GDM1 (cell line): ENCODE measurements around the gene ALDH1L1.

Experiments used
- DNase-seq: peaks from one replicate; lab custom pipeline; 2025; lab: John Stamatoyannopoulos, UW

The ALDH1L1 gene

DNA sequence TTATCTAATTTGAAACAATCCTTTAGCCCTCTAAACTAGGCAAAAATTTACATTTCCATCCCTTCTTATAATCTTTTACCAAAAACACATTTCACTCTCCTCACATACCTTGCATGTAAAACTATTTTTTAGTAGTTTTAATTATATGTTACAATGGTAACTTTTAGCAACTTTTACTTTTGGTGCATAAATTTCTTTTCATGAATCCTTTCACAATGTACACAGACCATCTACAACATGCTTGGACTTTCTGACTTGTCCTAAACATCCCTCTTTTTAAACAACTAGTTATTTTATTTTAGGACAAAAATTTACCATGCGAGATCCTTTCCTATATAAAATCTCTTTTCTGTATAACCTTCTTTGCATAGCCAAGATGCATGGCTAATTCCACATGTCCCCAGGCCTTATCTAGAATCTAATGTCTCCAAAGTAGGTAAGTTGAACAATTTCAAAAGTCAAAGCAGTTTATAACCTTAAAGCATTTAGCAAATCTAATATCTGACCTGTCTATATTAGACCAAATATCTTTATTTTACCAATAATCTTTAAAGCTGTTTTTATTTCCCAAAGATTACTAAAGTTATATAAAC lies 14.4 kb upstream of the ALDH1L1 start:
- no peak for DNase-seq

DNA sequence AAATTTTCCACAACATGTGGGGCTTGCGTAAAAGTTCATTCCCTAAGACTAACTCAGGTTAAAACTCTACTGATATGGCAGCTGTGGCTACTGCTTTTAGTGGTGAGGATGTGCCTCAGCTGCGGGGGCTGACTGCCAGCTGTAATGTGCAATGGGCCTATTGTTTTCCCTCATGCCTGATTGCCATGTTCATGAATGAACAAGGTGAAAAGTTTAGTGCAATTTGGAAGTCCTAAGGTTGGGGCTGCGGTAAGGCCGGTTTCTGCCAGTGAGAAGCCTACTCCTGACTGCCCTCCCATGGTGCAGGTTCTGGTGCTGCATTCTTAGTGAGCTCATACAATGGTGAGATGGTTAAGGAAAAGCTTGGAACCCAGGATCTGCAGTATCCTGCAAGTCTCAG lies 10.9 kb upstream of the ALDH1L1 start:
- no peak for DNase-seq

- DNase-seq = no peak
Measured at GRCh38 chr3:126187920-126188319, 7.5 kb upstream of the ALDH1L1 start.

DNA sequence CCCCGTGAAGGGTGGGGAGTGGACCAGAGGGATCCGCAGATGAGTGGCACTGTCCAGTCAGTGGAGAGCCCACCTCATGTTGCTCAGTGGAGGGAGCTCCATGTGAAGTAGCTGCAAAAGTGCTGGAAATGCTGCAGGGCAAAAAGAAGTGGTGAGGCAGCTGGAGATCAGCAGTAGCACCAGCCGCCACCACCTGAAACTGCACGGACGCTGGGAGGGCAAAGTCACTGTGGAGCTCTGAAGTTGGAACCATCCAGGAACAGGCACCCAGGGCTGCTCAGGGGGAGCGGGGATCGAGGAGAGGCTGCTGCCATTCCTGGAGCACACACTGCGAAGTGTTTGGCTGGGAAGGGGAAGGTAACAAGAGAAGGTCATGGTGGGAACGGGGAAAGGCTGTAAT lies 6.4 kb upstream of the ALDH1L1 start:
- DNase-seq = no peak

DNA sequence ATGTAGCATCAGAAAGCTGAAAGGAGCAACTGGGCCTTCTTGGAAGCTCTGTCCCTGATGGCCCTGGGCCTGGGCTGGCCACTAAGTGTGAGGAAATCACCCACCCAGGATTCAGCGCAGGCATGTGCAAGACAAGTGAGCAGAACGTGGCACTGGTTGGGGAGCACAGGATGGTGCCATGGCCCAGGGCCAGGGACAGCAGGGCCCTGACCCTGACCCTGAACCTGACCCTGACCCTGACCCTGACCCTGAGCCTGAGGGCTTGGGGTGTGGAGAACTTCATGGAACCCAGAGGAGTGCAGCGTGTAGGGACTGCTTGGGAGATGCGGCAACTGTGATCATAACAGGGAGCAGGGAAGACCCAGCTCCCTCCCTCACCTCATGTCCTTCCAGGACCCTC lies 5.9 kb upstream of the ALDH1L1 start:
- DNase-seq = no peak

DNA sequence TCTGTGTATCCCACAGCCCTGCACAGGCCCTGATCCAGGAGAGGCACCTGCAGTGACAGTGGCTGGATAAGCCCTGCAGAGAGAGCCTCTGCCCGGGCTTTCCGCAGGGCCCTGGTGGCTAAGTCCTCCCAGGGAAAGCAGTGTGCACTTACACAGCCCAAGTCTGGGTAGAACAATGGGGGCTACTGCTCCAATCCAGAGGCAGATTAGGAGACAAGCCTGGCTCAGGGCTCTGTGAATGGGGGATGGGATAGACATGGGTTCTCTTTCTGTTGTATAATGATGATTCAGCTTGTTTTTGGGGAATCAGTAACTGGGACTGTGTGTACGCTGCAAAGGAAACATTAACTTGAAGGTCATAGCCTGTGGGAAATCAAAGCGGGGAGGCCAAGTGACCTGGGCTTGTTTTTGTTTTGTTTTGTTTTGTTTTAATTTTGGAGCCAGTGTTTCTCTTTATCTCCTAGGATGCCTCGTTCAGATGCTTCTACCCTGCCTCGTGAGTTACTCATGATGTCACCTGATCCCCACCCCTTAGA lies 4.1 kb upstream of the ALDH1L1 start:
- no peak for DNase-seq

GRCh38 chr3:126181398-126181725 lies 976 bp upstream of the ALDH1L1 start:
- DNase-seq = no peak

GRCh38 chr3:126179825-126180476 lies 435 bp downstream of the ALDH1L1 start:
- no peak for DNase-seq

DNA sequence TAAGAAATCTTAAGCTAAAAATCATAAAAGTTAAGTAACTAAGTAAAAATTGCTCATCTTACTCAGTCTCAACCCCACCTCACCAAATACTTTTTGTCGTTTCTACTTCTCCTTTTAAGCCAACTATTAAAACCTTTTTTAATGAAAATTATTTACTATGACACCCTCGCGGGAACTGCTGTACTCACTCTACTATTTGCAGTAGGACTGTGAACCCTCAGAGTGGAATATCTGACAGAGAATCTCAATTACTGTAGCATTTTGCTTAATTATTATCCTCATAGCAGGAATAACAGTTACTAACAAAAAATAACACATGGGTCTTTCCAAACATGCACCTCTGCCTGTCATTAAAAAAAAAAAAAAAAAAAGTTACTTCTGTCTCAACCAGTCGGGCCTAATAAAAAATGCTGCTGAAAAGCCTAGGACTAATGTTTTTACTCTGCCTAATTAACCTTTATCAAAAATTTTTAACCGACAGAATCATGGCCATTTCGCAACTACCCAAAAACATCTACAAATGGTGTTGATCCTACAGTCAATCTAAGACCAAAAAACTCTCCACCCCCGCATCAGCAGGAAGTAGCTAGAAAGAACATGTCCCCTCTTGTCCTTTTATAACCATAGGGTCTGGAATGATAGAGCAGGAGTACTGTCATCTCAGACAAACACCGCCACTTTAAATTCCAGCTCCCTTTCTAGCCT lies 10.2 kb downstream of the ALDH1L1 start:
- DNase-seq = no peak

DNA sequence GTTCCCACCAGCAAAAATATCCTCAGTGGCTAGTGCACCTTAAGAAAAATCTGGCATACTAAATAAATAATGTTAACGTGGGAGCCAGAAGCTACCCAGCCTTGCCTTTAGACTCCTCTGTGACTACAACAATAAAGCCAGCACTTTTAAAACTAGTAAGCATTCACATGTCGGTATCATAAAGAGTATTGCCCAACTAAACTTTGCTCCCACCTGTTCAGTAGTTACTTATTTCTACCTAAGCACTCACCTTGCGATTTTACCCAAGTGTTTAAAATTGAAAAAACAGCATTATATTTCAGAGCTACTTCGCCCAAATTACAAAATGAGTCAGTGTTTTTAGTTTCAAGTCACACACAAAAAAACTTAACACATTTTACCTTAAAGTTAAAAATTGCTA lies 12.8 kb downstream of the ALDH1L1 start:
- DNase-seq = no peak

- no peak for DNase-seq
Measured at GRCh38 chr3:126166009-126166408, 14.4 kb downstream of the ALDH1L1 start.

GRCh38 chr3:126161309-126161708 lies 19.1 kb downstream of the ALDH1L1 start:
- no peak for DNase-seq

GRCh38 chr3:126160243-126161210 lies 19.9 kb downstream of the ALDH1L1 start:
- DNase-seq = no peak

GRCh38 chr3:126159476-126159875 lies 20.9 kb downstream of the ALDH1L1 start:
- DNase-seq = no peak

- DNase-seq = no peak
Measured at GRCh38 chr3:126158912-126159454, 21.4 kb downstream of the ALDH1L1 start.

- DNase-seq = no peak
Measured at GRCh38 chr3:126158016-126158911, 22.1 kb downstream of the ALDH1L1 start.

DNA sequence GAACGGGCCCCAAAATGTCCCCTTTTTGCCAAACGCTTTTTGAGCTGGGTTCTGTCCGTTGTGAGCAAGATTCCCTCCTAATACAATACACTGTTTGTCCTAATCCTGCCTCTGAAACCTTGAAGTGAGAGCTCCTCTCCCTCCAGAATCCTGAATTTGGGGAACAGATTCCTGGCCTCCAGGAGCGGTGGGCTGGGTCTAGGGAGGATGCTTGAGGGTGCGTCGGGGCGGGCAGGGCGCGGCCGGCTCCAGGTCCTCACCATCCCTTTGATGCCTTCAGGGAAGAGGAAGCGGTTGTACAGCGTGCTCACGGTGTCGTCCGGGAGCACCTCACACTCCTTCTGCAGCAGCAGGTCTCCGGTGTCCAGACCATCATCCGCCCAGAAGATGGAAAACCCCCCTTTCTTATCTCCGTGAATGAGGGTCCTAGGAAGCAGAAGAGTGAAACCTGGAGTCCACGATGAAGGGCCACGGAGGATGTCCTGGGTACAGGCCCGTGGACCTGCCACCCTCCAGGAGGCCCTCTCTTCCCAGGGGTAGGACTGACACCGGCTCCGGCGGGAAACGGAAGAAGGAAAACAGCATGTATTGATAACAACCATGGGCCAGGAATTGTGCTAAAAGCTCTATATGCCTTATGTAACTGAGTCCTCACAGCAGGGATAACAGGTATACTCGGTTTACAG lies 23.2 kb downstream of the ALDH1L1 start:
- no peak for DNase-seq

DNA sequence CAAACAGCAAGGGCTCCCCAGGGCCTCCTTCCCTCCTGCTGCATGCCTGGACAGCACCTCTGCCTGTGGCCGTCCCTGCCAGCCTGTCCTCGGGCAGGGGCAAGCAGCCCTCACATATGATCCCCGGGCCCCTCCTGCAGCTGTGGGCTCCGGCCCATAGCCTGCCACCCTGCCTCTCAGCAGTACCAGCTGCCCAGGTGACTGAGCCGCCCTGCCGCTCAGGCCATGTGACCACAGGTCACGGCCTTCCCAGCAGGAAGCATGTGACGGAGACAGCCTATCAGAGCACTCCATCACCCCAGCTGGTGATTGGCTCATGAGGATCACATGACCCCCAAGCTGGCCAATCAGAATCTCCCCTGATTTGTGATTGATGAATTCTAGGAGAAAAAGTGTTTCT lies 23.9 kb downstream of the ALDH1L1 start:
- DNase-seq = no peak

DNA sequence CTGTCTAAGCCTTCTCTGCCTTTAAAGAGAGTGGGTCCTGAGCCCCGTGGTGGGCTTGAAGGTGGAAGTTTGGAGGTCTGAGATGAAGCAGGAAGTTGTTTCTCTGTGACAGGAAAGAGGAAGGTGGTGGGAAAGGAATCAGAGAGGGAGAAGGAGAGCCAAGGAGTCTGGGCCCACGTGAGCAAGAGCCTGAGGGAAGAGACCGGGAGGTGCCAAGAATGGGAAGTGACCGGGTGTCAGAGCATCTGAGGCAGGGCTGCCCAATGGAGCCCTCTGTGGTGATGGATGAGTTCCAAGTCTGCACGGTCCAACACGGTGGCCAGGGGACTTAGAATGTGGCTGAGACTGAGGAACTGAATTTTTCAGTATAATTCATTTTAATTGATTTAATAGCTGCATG lies 24.6 kb downstream of the ALDH1L1 start:
- no peak for DNase-seq

DNA sequence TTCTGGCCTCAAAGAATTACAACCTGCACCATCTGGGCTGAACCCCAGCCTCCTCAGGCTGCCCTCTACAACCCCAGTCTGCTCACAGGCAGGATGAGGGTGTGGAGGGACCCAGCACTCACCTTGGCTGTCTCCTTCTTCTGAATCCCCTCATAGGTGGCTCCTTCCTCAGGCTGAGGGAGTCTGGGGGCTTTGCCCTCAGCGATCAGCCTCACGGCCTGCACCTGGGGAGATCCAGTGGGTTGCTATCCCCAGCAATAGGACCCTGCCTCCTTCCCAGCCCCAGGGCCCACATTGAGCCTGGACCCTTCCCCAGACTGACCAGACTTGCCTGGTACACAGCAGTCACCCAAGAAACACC lies 25.1 kb downstream of the ALDH1L1 start:
- DNase-seq = no peak
